Fibroblast of skin of right quadriceps (primary cell): Measurements from ENCODE around the gene TSPAN14.

Experiments
- DNase-seq: peaks from one replicate; pipeline ENCODE4 v3.0.0-alpha.2; 2013

Gene TSPAN14

GRCh38 chr10:80554050-80554449 is 99.9 kb downstream of the TSPAN14 start:
- no peak for DNase-seq

- DNase-seq = no peak
Observed at GRCh38 chr10:80555415-80555814, 101.3 kb downstream of the TSPAN14 start.

- no peak for DNase-seq
Observed at GRCh38 chr10:80561950-80562349, 107.8 kb downstream of the TSPAN14 start.

GRCh38 chr10:80567292-80567691 is 113.2 kb downstream of the TSPAN14 start:
- no peak for DNase-seq

- no peak for DNase-seq
Observed at GRCh38 chr10:80569131-80569895, 115.2 kb downstream of the TSPAN14 start.

GRCh38 chr10:80571352-80571751 is 117.2 kb downstream of the TSPAN14 start:
- no peak for DNase-seq

- DNase-seq = no peak
Observed at GRCh38 chr10:80579181-80579763, 125.2 kb downstream of the TSPAN14 start.

GRCh38 chr10:80579849-80580637 is 125.9 kb downstream of the TSPAN14 start:
- DNase-seq = no peak

GRCh38 chr10:80580638-80581468 is 126.7 kb downstream of the TSPAN14 start:
- no peak for DNase-seq

GRCh38 chr10:80581469-80581835 is 127.3 kb downstream of the TSPAN14 start:
- no peak for DNase-seq

GRCh38 chr10:80582286-80582960 is 128.3 kb downstream of the TSPAN14 start:
- no peak for DNase-seq
